Measurements from ENCODE around the gene TM9SF1. TPM values are rescaled to one million over a fixed set of nuclear protein-coding genes. Genes with fewer than 3 reads are reported as not detected.

The TM9SF1 gene
- total and polyA plus RNA-seq, 10 of the 15 experiments (the other 5 are each of a cell fraction or from before 2014, with no cell fraction given) = 7.2 to 39.2 (median 17.6) TPM

DNA sequence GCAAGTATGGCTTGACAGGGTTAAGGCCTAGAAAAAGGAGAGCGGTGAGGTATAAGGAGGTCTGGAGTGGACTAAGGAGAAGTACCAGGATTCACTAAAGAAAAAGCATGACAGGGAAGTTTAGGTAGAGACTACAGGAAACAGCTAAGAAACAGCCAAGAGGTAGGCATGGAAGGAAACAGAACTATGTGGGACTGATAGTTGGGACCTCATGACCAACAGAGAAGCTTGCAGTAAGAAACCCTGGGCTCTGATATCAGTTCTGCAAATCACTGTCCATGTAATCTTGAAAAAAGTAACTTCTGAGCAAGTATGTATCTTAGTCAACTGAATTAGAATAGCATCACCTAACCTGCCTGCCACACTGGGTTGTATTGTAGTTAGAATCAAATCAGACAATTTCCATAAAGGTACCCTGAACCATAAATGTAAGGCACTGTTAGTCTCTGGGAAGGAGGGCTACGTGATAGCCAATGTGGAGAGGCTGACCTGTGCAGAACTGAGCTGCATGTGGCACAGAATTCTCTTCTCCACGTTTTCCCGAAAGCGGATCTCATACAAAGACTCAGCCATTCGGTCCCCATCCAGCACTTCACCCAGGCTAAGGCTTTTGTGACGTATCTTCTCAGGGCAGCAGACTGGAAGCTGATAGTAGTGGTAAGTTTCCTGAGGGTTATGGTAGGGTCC, 912 bp downstream of the TM9SF1 start (continued):
- TF ChIP-seq, protein P1, sequence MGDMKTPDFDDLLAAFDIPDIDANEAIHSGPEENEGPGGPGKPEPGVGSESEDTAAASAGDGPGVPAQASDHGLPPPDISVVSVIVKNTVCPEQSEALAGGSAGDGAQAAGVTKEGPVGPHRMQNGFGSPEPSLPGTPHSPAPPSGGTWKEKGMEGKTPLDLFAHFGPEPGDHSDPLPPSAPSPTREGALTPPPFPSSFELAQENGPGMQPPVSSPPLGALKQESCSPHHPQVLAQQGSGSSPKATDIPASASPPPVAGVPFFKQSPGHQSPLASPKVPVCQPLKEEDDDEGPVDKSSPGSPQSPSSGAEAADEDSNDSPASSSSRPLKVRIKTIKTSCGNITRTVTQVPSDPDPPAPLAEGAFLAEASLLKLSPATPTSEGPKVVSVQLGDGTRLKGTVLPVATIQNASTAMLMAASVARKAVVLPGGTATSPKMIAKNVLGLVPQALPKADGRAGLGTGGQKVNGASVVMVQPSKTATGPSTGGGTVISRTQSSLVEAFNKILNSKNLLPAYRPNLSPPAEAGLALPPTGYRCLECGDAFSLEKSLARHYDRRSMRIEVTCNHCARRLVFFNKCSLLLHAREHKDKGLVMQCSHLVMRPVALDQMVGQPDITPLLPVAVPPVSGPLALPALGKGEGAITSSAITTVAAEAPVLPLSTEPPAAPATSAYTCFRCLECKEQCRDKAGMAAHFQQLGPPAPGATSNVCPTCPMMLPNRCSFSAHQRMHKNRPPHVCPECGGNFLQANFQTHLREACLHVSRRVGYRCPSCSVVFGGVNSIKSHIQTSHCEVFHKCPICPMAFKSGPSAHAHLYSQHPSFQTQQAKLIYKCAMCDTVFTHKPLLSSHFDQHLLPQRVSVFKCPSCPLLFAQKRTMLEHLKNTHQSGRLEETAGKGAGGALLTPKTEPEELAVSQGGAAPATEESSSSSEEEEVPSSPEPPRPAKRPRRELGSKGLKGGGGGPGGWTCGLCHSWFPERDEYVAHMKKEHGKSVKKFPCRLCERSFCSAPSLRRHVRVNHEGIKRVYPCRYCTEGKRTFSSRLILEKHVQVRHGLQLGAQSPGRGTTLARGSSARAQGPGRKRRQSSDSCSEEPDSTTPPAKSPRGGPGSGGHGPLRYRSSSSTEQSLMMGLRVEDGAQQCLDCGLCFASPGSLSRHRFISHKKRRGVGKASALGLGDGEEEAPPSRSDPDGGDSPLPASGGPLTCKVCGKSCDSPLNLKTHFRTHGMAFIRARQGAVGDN (IDR thresholded peaks at IDR 0.05) = no peak

DNA sequence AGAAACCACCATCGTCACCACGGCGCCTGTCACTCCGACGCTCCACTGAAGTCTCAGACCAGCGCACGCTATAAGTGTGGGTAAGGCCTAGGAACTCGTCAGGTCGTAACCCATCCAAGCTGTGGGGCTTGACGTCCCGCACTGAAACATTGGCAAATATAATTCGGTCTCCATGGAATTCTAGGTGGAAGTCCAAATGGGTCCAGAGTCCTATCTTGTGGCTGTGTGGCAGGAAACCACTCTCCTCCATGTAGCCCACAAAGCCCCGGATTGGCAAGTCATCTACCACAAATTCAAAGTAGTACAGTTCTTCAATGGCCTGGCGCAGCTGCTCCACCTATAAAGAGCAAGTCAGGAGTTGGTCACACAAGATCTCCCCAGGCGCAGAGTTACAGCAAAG, 2.3 kb downstream of the TM9SF1 start:
- no peak for FAIRE-seq
- ChIA-PET RAD21 (ENCODE audit: unreplicated experiment) (no interaction called here), CTCF (no interaction called here), POLR2A (no interaction called here), SMC1A (ENCODE audit: uncharacterized antibody, unreplicated experiment) (no interaction called here)
- Histone ChIP-seq H4K20me1 (ENCODE audit: control insufficient read depth, insufficient read depth) (no peaks in the 10 kb centered on the region), H3K36me3 (ENCODE audit: control insufficient read depth in 2 of 2, insufficient read depth in 2 of 2, low read length in 1 of 2) (peaks cover 0 to 4% of the 10 kb centered on the region in 2 experiments; a peak in 1 of 4 replicates), H3K4me1 (ENCODE audit: control insufficient read depth, insufficient read depth, low read length) (peaks cover 9% of the 10 kb centered on the region), H3K27ac (ENCODE audit: control insufficient read depth, insufficient read depth) (no peak overlapping the region), H3K27me3 (replicated peaks in 1 of 2; ENCODE audit: control insufficient read depth in 2 of 2, insufficient read depth in 2 of 2, low read length in 1 of 2) (no peaks in the 10 kb centered on the region), H3K9me3 (replicated peaks; ENCODE audit: control insufficient read depth, insufficient read depth, low read length) (no peaks in the 10 kb centered on the region), H3K79me2 (ENCODE audit: control insufficient read depth, insufficient read depth, low read length) (peaks cover 46% of the 10 kb centered on the region), H2AFZ (ENCODE audit: control insufficient read depth, low read depth, low read length) (no peak overlapping the region), H3K4me3 (no peak overlapping the region), H3K9ac (ENCODE audit: control insufficient read depth, insufficient read depth, low read length) (no peak overlapping the region), H3K4me2 (ENCODE audit: control insufficient read depth, insufficient read depth) (no peak overlapping the region)
- 90% methylated on average over 15 of the region's 15 CpGs for WGBS (ENCODE audit: insufficient coverage, insufficient replicate concordance, low lambda C conversion rate, missing lambda C conversion rate)
- intact Hi-C loops (cut with micrococcal nuclease; ENCODE audit: unreplicated experiment) = no loop called here
- ATAC-seq = no peak
- DNase-seq (ENCODE audit: low read depth, low spot score) = no peak
- in situ Hi-C loops (cut with MboI) = no loop called here
- BruUV-seq (replicated peaks) = no TSS peak
- TF ChIP-seq, protein P2, sequence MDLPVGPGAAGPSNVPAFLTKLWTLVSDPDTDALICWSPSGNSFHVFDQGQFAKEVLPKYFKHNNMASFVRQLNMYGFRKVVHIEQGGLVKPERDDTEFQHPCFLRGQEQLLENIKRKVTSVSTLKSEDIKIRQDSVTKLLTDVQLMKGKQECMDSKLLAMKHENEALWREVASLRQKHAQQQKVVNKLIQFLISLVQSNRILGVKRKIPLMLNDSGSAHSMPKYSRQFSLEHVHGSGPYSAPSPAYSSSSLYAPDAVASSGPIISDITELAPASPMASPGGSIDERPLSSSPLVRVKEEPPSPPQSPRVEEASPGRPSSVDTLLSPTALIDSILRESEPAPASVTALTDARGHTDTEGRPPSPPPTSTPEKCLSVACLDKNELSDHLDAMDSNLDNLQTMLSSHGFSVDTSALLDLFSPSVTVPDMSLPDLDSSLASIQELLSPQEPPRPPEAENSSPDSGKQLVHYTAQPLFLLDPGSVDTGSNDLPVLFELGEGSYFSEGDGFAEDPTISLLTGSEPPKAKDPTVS (IDR thresholded peaks at IDR 0.05; ENCODE audit: low read depth, low read length) = no peak
- no peak for TF ChIP-seq MTA2 (IDR thresholded peaks at IDR 0.05; ENCODE audit: low read depth)
- no peak for TF ChIP-seq SMARCA5 (IDR thresholded peaks at IDR 0.05)
- TF ChIP-seq TARDBP (IDR thresholded peaks at IDR 0.05; ENCODE audit: borderline replicate concordance) = no peak
- TF ChIP-seq ZZZ3 (IDR thresholded peaks at IDR 0.05; ENCODE audit: control insufficient read depth, insufficient read length, low read depth) = no peak
- TF ChIP-seq IRF4 (IDR thresholded peaks at IDR 0.05; ENCODE audit: low read depth, low read length) = no peak
- no peak for TF ChIP-seq CREB1 (IDR thresholded peaks at IDR 0.05; ENCODE audit: low read depth)
- TF ChIP-seq ZNF24 (IDR thresholded peaks at IDR 0.05) = no peak
- no peak for TF ChIP-seq ESRRA (IDR thresholded peaks at IDR 0.05; ENCODE audit: low read length)
- TF ChIP-seq HCFC1 (IDR thresholded peaks at IDR 0.05; ENCODE audit: low read length) = no peak
- no peak for TF ChIP-seq NR2C1 (IDR thresholded peaks at IDR 0.05)
- no peak for TF ChIP-seq RAD21 (IDR thresholded peaks at IDR 0.05; ENCODE audit: insufficient read depth, low read depth, low read length)
- TF ChIP-seq, protein P3, sequence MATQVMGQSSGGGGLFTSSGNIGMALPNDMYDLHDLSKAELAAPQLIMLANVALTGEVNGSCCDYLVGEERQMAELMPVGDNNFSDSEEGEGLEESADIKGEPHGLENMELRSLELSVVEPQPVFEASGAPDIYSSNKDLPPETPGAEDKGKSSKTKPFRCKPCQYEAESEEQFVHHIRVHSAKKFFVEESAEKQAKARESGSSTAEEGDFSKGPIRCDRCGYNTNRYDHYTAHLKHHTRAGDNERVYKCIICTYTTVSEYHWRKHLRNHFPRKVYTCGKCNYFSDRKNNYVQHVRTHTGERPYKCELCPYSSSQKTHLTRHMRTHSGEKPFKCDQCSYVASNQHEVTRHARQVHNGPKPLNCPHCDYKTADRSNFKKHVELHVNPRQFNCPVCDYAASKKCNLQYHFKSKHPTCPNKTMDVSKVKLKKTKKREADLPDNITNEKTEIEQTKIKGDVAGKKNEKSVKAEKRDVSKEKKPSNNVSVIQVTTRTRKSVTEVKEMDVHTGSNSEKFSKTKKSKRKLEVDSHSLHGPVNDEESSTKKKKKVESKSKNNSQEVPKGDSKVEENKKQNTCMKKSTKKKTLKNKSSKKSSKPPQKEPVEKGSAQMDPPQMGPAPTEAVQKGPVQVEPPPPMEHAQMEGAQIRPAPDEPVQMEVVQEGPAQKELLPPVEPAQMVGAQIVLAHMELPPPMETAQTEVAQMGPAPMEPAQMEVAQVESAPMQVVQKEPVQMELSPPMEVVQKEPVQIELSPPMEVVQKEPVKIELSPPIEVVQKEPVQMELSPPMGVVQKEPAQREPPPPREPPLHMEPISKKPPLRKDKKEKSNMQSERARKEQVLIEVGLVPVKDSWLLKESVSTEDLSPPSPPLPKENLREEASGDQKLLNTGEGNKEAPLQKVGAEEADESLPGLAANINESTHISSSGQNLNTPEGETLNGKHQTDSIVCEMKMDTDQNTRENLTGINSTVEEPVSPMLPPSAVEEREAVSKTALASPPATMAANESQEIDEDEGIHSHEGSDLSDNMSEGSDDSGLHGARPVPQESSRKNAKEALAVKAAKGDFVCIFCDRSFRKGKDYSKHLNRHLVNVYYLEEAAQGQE (IDR thresholded peaks at IDR 0.05; ENCODE audit: low read depth, low read length) = no peak
- no peak for TF ChIP-seq RUNX3 (IDR thresholded peaks at IDR 0.05; ENCODE audit: low read length)

All from GM12878 (cell line).